OCI-LY3 (cell line): ENCODE measurements around the gene PIK3R6.
"Not testable (repeated sequence)": the region's sequence is repeated elsewhere in the genome, so short reads cannot be mapped to it uniquely, and the experiment has no call there.

ENCODE experiments used
- H2AFZ ChIP-seq: fragments of 200-600, 300-600 bp; shearing (Covaris generic); 2 replicates; pipeline ENCODE4 v1.6.0; 2014; ENCODE audit warnings: antibody characterized with exemption, low read depth, low read length
- H3K27ac ChIP-seq: fragments of 200-600, 300-600 bp; sonication (generic); 2 replicates; pipeline ENCODE4 v1.5.1; 2014; ENCODE audit warnings: mild to moderate bottlenecking, low read length, moderate library complexity, mixed read lengths
- H3K27me3 ChIP-seq: fragments of 200-600, 300-600 bp; sonication (generic); 2 replicates; pipeline ENCODE4 v1.6.1; 2014; ENCODE audit warnings: low read depth, low read length, mixed read lengths
- H3K36me3 ChIP-seq: fragments of 200-600, 300-600 bp; sonication (generic); replicated peaks from 2 replicates; pipeline ENCODE3; 2014; ENCODE audit warnings: low read depth, low read length, mixed read lengths
- H3K4me1 ChIP-seq: fragments of 300-600, 200-600 bp; sonication (generic); 2 replicates; pipeline ENCODE4 v1.6.1; 2014; ENCODE audit warnings: low read length, mixed read lengths
- H3K4me2 ChIP-seq: fragments of 200-600, 300-600 bp; sonication (generic); 2 replicates; pipeline ENCODE4 v1.6.1; 2014; ENCODE audit warnings: low read length, mixed read lengths
- H3K4me3 ChIP-seq: fragments of 300-600, 200-600 bp; sonication (generic); 2 replicates; pipeline ENCODE4 v1.5.1; 2014; ENCODE audit warnings: antibody characterized with exemption, mild to moderate bottlenecking, low read length, moderate library complexity
- H3K79me2 ChIP-seq: fragments of 300-600, 200-600 bp; shearing (Covaris generic); 2 replicates; pipeline ENCODE4 v1.6.1; 2014; ENCODE audit warnings: mild to moderate bottlenecking, low read length, mixed read lengths
- H3K9ac ChIP-seq: fragments of 300-600, 200-600 bp; shearing (Covaris generic); 2 replicates; pipeline ENCODE4 v1.6.0; 2014; ENCODE audit warnings: mild to moderate bottlenecking, low read length, moderate library complexity
- H3K9me3 ChIP-seq: fragments of 200-600, 300-600 bp; shearing (Covaris generic); 2 replicates; pipeline ENCODE4 v1.6.1; 2014; ENCODE audit warnings: low read length, mixed read lengths; ENCODE audit not compliant: insufficient read depth
- H4K20me1 ChIP-seq: fragments of 200-600, 300-600 bp; sonication (generic); 2 replicates; pipeline ENCODE4 v1.6.1; 2016; ENCODE audit warnings: low read length, mixed read lengths; ENCODE audit not compliant: insufficient read depth
- CTCF ChIP-seq: fragments of 200-600, 300-600 bp; sonication (generic); IDR thresholded peaks from 2 replicates; pipeline ENCODE4 v1.5.1; 2014; ENCODE audit warnings: antibody characterized with exemption, low read length, low read depth
- EZH2phosphoT487 ChIP-seq: fragments of 200-600 bp; shearing (Covaris generic); IDR thresholded peaks from 2 replicates; pipeline ENCODE4 v1.6.1; 2018; ENCODE audit warnings: antibody characterized with exemption, mixed run types, low read depth

The PIK3R6 gene

GRCh38 chr17:8859027-8859803 is 8.3 kb downstream of the PIK3R6 start:
- Histone ChIP-seq H4K20me1 (no peaks in the 10 kb centered on the region), H3K4me3 (peak overlapping the region; percentile 19), H3K9me3 (no peaks in the 10 kb centered on the region), H3K27ac (peak overlapping the region; percentile 79), H3K9ac (peak overlapping the region; percentile 31), H2AFZ (no peak overlapping the region), H3K36me3 (no peaks in the 10 kb centered on the region), H3K27me3 (peaks cover 5% of the 10 kb centered on the region; the same call in 1 of the 2 replicates), H3K4me2 (peak overlapping the region; percentile 60), H3K4me1 (peaks cover 66% of the 10 kb centered on the region), H3K79me2 (no peaks in the 10 kb centered on the region)
- TF ChIP-seq EZH2phosphoT487 (no peak), CTCF (peak; percentile 33)

- Histone ChIP-seq H3K9ac (no peak overlapping the region), H3K4me3 (peak overlapping the region; percentile 51; the same call in 1 of the 2 replicates), H3K9me3 (no peaks in the 10 kb centered on the region), H3K27me3 (peaks cover 5% of the 10 kb centered on the region; the same call in 1 of the 2 replicates), H3K27ac (peak overlapping the region; percentile 79), H3K79me2 (no peaks in the 10 kb centered on the region), H2AFZ (no peak overlapping the region), H4K20me1 (no peaks in the 10 kb centered on the region), H3K4me1 (peaks cover 66% of the 10 kb centered on the region), H3K36me3 (no peaks in the 10 kb centered on the region), H3K4me2 (peak overlapping the region; percentile 60)
- TF ChIP-seq EZH2phosphoT487: no peak
- TF ChIP-seq CTCF: no peak
Observed at GRCh38 chr17:8857919-8858318, 9.6 kb downstream of the PIK3R6 start.

- peak overlapping the region; percentile 60 for H3K4me2 ChIP-seq
- H3K9me3 ChIP-seq: no peaks in the 10 kb centered on the region
- H3K27ac ChIP-seq: peak overlapping the region; percentile 79
Observed at GRCh38 chr17:8856869-8857575, 10.5 kb downstream of the PIK3R6 start.

GRCh38 chr17:8856205-8856603 is 11.3 kb downstream of the PIK3R6 start:
- not testable (repeated sequence) for H4K20me1 ChIP-seq, H3K9me3 ChIP-seq, H2AFZ ChIP-seq, H3K36me3 ChIP-seq, H3K79me2 ChIP-seq, H3K27me3 ChIP-seq
- Histone ChIP-seq H3K4me2 (peak overlapping the region; percentile 60), H3K9ac (peak overlapping the region; percentile 25; the same call in 1 of the 2 replicates), H3K4me3 (peak overlapping the region; percentile 40), H3K4me1 (peaks cover 68% of the 10 kb centered on the region), H3K27ac (peak overlapping the region; percentile 79)

More at GRCh38 chr17:8856869-8857575, 10.5 kb downstream of the PIK3R6 start:
- Histone ChIP-seq H3K36me3 (peaks cover 2% of the 10 kb centered on the region), H3K79me2 (no peaks in the 10 kb centered on the region), H3K4me1 (peaks cover 68% of the 10 kb centered on the region), H4K20me1 (no peaks in the 10 kb centered on the region), H3K4me3 (peak overlapping the region; percentile 51), H2AFZ (no peak overlapping the region), H3K9ac (peak overlapping the region; percentile 42), H3K27me3 (peaks cover 5% of the 10 kb centered on the region; the same call in 1 of the 2 replicates)
- no peak for TF ChIP-seq CTCF
- TF ChIP-seq EZH2phosphoT487: no peak
